Measurements from ENCODE around the gene TSPAN7. TPM values are rescaled to one million over a fixed set of nuclear protein-coding genes. Genes with fewer than 3 reads are reported as not detected.

The TSPAN7 gene, protein sequence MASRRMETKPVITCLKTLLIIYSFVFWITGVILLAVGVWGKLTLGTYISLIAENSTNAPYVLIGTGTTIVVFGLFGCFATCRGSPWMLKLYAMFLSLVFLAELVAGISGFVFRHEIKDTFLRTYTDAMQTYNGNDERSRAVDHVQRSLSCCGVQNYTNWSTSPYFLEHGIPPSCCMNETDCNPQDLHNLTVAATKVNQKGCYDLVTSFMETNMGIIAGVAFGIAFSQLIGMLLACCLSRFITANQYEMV
- 21.1 and 21.8 TPM in 2 replicates for total RNA-seq
- long read RNA-seq, transcript TSPAN7-202 (8 exons, 1,909 nt), result major isoform, 89 of 96 reads
- long read RNA-seq, partial matches to known transcripts, result 0 of 96 reads
- long read RNA-seq, other reads (novel, unspliced or antisense), result 3 of 96 reads

DNA sequence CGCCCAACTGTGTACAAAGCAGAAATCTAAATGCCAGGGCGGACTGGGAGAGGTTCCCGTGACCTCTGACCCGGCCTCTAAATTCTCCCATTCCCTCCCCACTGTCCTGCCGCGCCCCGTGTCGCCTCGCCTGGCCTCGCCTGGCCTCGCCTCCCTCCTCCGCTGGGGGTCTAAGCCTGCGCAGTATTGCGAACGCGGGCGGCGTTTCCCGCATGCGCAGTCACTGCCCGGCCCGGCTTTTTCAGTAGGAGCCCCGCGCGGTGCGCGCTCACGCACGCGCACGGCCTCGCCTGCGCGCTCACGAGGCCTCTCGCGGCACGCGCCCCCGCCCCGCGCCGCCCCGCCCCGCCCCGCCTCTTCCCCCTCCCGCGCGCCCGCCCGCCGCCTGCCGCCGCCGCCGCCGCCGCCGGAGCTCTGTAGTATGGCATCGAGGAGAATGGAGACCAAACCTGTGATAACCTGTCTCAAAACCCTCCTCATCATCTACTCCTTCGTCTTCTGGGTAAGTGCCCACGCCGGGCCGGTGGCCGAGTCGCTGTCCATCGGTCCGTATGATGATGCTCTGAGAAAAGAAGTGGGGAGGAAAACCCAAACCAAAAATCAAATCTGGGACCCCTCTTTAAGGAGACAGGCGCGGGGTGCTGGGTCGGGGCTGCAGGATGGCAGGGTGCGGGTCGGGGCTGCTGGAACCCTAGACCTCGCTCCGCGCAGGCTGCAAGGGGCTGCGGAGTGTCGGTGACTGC lies at the start of gene TSPAN7:
TSPAN7 (plus strand) TSS at position 417 of the 743 bp plus-strand sequence; CDS start at position 422, 5 bp downstream.
- DNase-seq (ENCODE audit: low spot score, unreplicated experiment), result peak; percentile 67
- H3K4me1 Mint-ChIP-seq (ENCODE audit: low read depth), result peaks cover 2% of the 10 kb centered on the region
- H3K36me3 Mint-ChIP-seq (ENCODE audit: insufficient read depth), result no peaks in the 10 kb centered on the region
- no peak within 1 kb of the TSS for H3K27ac Mint-ChIP-seq
- H3K9me3 Mint-ChIP-seq (ENCODE audit: low read depth), result no peaks in the 10 kb centered on the region
- no peaks in the 10 kb centered on the region for H3K27me3 Mint-ChIP-seq
- peak within 1 kb of the TSS; percentile 92 for H3K4me3 Mint-ChIP-seq (ENCODE audit: low read depth)
- TF ChIP-seq, protein P1, sequence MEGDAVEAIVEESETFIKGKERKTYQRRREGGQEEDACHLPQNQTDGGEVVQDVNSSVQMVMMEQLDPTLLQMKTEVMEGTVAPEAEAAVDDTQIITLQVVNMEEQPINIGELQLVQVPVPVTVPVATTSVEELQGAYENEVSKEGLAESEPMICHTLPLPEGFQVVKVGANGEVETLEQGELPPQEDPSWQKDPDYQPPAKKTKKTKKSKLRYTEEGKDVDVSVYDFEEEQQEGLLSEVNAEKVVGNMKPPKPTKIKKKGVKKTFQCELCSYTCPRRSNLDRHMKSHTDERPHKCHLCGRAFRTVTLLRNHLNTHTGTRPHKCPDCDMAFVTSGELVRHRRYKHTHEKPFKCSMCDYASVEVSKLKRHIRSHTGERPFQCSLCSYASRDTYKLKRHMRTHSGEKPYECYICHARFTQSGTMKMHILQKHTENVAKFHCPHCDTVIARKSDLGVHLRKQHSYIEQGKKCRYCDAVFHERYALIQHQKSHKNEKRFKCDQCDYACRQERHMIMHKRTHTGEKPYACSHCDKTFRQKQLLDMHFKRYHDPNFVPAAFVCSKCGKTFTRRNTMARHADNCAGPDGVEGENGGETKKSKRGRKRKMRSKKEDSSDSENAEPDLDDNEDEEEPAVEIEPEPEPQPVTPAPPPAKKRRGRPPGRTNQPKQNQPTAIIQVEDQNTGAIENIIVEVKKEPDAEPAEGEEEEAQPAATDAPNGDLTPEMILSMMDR (IDR thresholded peaks at IDR 0.05; ENCODE audit: unreplicated experiment), result no peak

DNA sequence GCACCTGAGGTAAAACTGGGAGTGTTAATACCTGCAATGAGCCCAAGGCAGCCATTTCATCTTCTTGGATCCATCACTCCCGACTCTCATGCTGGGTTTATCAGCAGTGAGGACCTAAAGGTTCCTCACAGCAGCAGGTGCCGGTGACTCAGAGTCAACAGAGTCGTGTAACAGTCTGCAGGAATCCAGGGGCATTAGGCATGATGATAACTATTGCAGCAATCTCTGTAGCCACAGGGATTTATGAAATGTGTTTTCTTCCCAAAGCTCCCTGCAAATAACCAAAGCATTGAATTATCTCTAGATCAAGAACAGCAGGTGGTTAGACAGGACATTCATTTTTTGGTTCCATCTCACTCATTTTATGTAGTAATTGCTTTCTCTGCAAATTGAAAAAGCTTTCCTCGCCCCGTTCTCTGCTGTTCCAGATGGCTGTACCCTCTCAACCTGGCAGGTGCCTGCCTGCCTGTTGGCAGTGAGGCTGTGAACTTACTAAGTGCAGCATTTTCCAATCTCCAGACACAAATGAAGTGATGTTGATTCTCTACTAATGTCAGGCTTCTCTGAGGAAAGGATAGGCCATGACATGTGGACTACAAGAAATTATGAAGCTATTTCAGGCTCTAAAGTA lies 48.1 kb upstream of the TSPAN7 start:
- Mint-ChIP-seq H3K4me3 (ENCODE audit: low read depth) (no peak overlapping the region), H3K27ac (no peak overlapping the region), H3K4me1 (ENCODE audit: low read depth) (no peaks in the 10 kb centered on the region), H3K36me3 (ENCODE audit: insufficient read depth) (no peaks in the 10 kb centered on the region), H3K27me3 (no peaks in the 10 kb centered on the region), H3K9me3 (ENCODE audit: low read depth) (no peaks in the 10 kb centered on the region)
- no peak for DNase-seq (ENCODE audit: low spot score, unreplicated experiment)
- TF ChIP-seq, protein P1 (IDR thresholded peaks at IDR 0.05; ENCODE audit: unreplicated experiment), result no peak

DNA sequence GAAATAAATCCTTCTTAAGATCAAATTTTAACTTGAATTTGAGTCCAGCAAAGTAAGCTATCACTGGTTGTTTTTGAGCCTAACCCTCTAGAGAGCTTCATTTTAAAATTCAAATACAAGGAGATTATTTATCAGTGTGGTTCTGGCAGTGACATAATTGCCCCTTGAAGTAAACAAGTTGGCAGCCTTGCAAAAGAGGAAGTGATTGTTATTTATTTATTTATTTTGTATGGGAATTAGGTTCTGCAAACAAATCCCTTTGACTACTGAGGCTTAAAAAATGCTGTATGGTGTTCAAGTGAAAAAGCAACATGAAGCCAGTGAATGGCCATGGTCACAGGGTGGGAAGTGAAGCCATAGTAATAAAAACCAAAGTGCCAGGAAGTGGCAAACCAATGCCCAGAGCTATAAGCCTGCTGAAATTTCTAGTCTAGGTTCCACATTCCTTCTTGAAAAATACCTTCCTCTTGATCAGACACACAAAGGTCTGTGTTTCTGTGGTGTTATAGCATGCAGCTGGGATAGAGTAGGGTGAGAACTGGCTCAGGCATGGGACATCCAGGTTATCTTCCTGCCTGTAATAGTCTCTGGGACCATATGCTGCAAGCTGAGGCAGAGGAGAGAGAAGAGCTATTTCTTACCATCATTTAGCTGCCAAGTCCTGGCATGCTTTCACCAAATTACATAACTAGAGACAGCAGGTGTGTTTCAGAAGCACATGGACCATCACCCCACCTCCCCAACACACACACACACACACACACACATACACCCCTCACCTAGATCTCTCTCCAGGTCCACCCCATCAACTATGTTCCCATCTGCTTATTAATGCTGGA lies 47.1 kb upstream of the TSPAN7 start:
- TF ChIP-seq, protein P1 (IDR thresholded peaks at IDR 0.05; ENCODE audit: unreplicated experiment), result no peak
- H3K4me3 Mint-ChIP-seq (ENCODE audit: low read depth), result no peak overlapping the region
- no peak overlapping the region for H3K27ac Mint-ChIP-seq
- no peaks in the 10 kb centered on the region for H3K27me3 Mint-ChIP-seq
- H3K36me3 Mint-ChIP-seq (ENCODE audit: insufficient read depth), result no peaks in the 10 kb centered on the region
- no peaks in the 10 kb centered on the region for H3K9me3 Mint-ChIP-seq (ENCODE audit: low read depth)
- DNase-seq (ENCODE audit: low spot score, unreplicated experiment), result no peak
- H3K4me1 Mint-ChIP-seq (ENCODE audit: low read depth), result no peaks in the 10 kb centered on the region

DNA sequence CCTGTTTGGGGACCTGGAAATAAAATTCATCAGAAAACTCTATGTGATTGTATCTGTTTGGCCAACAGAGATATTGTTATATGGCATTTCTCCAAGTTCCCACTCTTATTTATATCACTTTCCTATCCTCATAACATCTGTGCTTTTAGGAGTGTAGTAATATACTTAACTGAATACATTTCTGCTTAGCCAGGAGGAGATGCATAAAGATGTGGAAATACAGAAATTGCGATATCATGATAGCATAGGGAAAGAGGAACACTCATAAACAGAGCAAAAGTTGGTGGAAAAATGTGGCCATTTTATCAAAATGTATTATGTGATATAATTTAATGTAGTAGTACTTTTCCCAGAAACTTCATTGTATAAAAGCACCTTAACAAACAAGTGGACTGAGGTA lies 46.1 kb upstream of the TSPAN7 start:
- TF ChIP-seq, protein P1 (IDR thresholded peaks at IDR 0.05; ENCODE audit: unreplicated experiment), result no peak
- H3K27me3 Mint-ChIP-seq, result no peaks in the 10 kb centered on the region
- no peak overlapping the region for H3K27ac Mint-ChIP-seq
- no peaks in the 10 kb centered on the region for H3K9me3 Mint-ChIP-seq (ENCODE audit: low read depth)
- no peak for DNase-seq (ENCODE audit: low spot score, unreplicated experiment)
- no peaks in the 10 kb centered on the region for H3K36me3 Mint-ChIP-seq (ENCODE audit: insufficient read depth)
- peaks cover 3% of the 10 kb centered on the region for H3K4me1 Mint-ChIP-seq (ENCODE audit: low read depth)
- no peak overlapping the region for H3K4me3 Mint-ChIP-seq (ENCODE audit: low read depth)
